ENCODE results near the gene RB1.
"Not testable (repeated sequence)": the region's sequence is repeated elsewhere in the genome, so short reads cannot be mapped to it uniquely, and the experiment has no call there.

Gene RB1

GRCh38 chr13:48411841-48412531, 108.4 kb downstream of the RB1 start:
- DNase-seq: no peak

GRCh38 chr13:48412881-48413351, 109.4 kb downstream of the RB1 start, which contains the start of gene LPAR6:
Gene LPAR6 (minus strand): TSS chr13:48413113. CDS start chr13:48412423, 690 bp downstream.
- no peak for DNase-seq

GRCh38 chr13:48414501-48414900, 111.0 kb downstream of the RB1 start:
- DNase-seq: no peak

- no peak for DNase-seq
These were observed 112.0 kb downstream of the RB1 start for GRCh38 chr13:48415516-48415915.

GRCh38 chr13:48422003-48422402, 118.5 kb downstream of the RB1 start:
- DNase-seq: not testable (repeated sequence)

- no peak for DNase-seq
These were observed 120.7 kb downstream of the RB1 start for GRCh38 chr13:48424212-48424611.

- DNase-seq: no peak
These were observed 122.5 kb downstream of the RB1 start for GRCh38 chr13:48426052-48426451.

- DNase-seq: not testable (repeated sequence)
These were observed 123.3 kb downstream of the RB1 start for GRCh38 chr13:48426755-48427298.

GRCh38 chr13:48429036-48429435, 125.5 kb downstream of the RB1 start:
- DNase-seq: no peak

GRCh38 chr13:48429886-48430285, 126.3 kb downstream of the RB1 start:
- DNase-seq: no peak

- no peak for DNase-seq
These were observed 127.9 kb downstream of the RB1 start for GRCh38 chr13:48431431-48431830.

- no peak for DNase-seq
These were observed 128.6 kb downstream of the RB1 start for GRCh38 chr13:48431987-48432615.

- no peak for DNase-seq
These were observed 130.6 kb downstream of the RB1 start for GRCh38 chr13:48434200-48434599.

GRCh38 chr13:48436661-48437288, 133.2 kb downstream of the RB1 start:
- DNase-seq: no peak

- DNase-seq: no peak
These were observed 133.8 kb downstream of the RB1 start for GRCh38 chr13:48437371-48437770.

GRCh38 chr13:48443442-48444208, 140.1 kb downstream of the RB1 start:
- no peak for DNase-seq

GRCh38 chr13:48446464-48446863, 142.9 kb downstream of the RB1 start:
- no peak for DNase-seq

- no peak for DNase-seq
These were observed 144.9 kb downstream of the RB1 start for GRCh38 chr13:48448285-48448958.

GRCh38 chr13:48448959-48449614, 145.5 kb downstream of the RB1 start:
- no peak for DNase-seq

- DNase-seq: no peak
These were observed 146.1 kb downstream of the RB1 start for GRCh38 chr13:48449656-48450055.

- DNase-seq: not testable (repeated sequence)
These were observed 147.6 kb downstream of the RB1 start for GRCh38 chr13:48451196-48451595.

- DNase-seq: no peak
These were observed 153.0 kb downstream of the RB1 start for GRCh38 chr13:48456546-48456945.

Measured in activated T-cell treated with anti-CD3 and anti-CD28 coated beads, Interleukin-2, amount 50 U/mL, for 48 hours (primary cell).